SK-N-SH (cell line): ENCODE data around the gene UST.
A peak's percentile ranks its signal among the peaks of the same experiment; 100 is the strongest.

Experiments used
- CTCF ChIP-seq: fragments of 200-600 bp; sonication (generic); IDR thresholded peaks from 2 replicates; pipeline ENCODE4 v1.6.1; 2017; ENCODE audit warnings: antibody characterized with exemption, mild to moderate bottlenecking, moderate library complexity
- GABPA ChIP-seq: IDR thresholded peaks from 2 replicates; pipeline ENCODE4 v1.4.0; 2012; ENCODE audit warnings: low read depth, mild to moderate bottlenecking
- TCF12 ChIP-seq: IDR thresholded peaks from 2 replicates; pipeline ENCODE4 v1.4.0; 2012
- TEAD4 ChIP-seq: IDR thresholded peaks from 2 replicates; pipeline ENCODE4 v1.4.0; 2012; ENCODE audit warnings: mild to moderate bottlenecking, borderline replicate concordance; ENCODE audit not compliant: insufficient read depth

- TF ChIP-seq GABPA (no peak), TCF12 (no peak), CTCF (peak; percentile 32; the same call in 1 of the 2 replicates), TEAD4 (no peak)
Observed at GRCh38 chr6:148959008-148959407, 212.2 kb downstream of the UST start.
